KOPT-K1 (cell line): ENCODE results near the gene CUL3.
"Not testable (repeated sequence)": the region's sequence is repeated elsewhere in the genome, so short reads cannot be mapped to it uniquely, and the experiment has no call there.

Source experiments
- H3K27ac ChIP-seq: fragments of 200-600 bp; sonication (generic); 2 replicates; pipeline ENCODE4 v1.5.1; 2016; ENCODE audit warnings: antibody characterized with exemption, mild to moderate bottlenecking, low read depth, low read length; ENCODE audit not compliant: poor library complexity, severe bottlenecking
- H3K36me3 ChIP-seq: fragments of 200-600 bp; sonication (generic); 2 replicates; pipeline ENCODE4 v1.5.1; 2017; ENCODE audit warnings: antibody characterized with exemption, mild to moderate bottlenecking, low read length, moderate library complexity; ENCODE audit not compliant: insufficient read depth
- H3K9me3 ChIP-seq: fragments of 200-600 bp; sonication (generic); 2 replicates; pipeline ENCODE4 v1.5.1; 2017; ENCODE audit warnings: antibody characterized with exemption, low read length, mild to moderate bottlenecking; ENCODE audit not compliant: insufficient read depth, poor library complexity, severe bottlenecking

Gene CUL3

GRCh38 chr2:224487940-224488339 lies 97.2 kb downstream of the CUL3 start:
- peaks cover 61% of the 10 kb centered on the region for H3K36me3 ChIP-seq

GRCh38 chr2:224485081-224486014 lies 99.8 kb downstream of the CUL3 start:
- peaks cover 57% of the 10 kb centered on the region for H3K36me3 ChIP-seq
- H3K27ac ChIP-seq = not testable (repeated sequence)
- H3K9me3 ChIP-seq = peaks cover 10% of the 10 kb centered on the region

More at GRCh38 chr2:224487940-224488339, 97.2 kb downstream of the CUL3 start:
- H3K9me3 ChIP-seq = peaks cover 10% of the 10 kb centered on the region
- H3K27ac ChIP-seq = not testable (repeated sequence)

- Histone ChIP-seq H3K9me3 (no peaks in the 10 kb centered on the region), H3K36me3 (peaks cover 78% of the 10 kb centered on the region), H3K27ac (no peak overlapping the region)
These were observed 105.3 kb downstream of the CUL3 start for GRCh38 chr2:224479826-224480225.

- no peak overlapping the region for H3K27ac ChIP-seq
- H3K9me3 ChIP-seq = no peaks in the 10 kb centered on the region
- peaks cover 64% of the 10 kb centered on the region for H3K36me3 ChIP-seq
These were observed 112.3 kb downstream of the CUL3 start for GRCh38 chr2:224472827-224473226.

GRCh38 chr2:224472137-224472536 lies 113.0 kb downstream of the CUL3 start:
- Histone ChIP-seq H3K9me3 (no peaks in the 10 kb centered on the region), H3K27ac (no peak overlapping the region), H3K36me3 (peaks cover 57% of the 10 kb centered on the region)

- H3K27ac ChIP-seq = no peak overlapping the region
- H3K36me3 ChIP-seq = peaks cover 30% of the 10 kb centered on the region
- no peaks in the 10 kb centered on the region for H3K9me3 ChIP-seq
These were observed 115.7 kb downstream of the CUL3 start for GRCh38 chr2:224469374-224469964.

GRCh38 chr2:224466304-224466895 lies 118.8 kb downstream of the CUL3 start:
- no peaks in the 10 kb centered on the region for H3K36me3 ChIP-seq
- H3K9me3 ChIP-seq = no peaks in the 10 kb centered on the region
- no peak overlapping the region for H3K27ac ChIP-seq

- H3K36me3 ChIP-seq = no peaks in the 10 kb centered on the region
- peaks cover 14% of the 10 kb centered on the region for H3K9me3 ChIP-seq
These were observed 123.8 kb downstream of the CUL3 start for GRCh38 chr2:224461391-224461790.

GRCh38 chr2:224457408-224458096 lies 127.6 kb downstream of the CUL3 start:
- Histone ChIP-seq H3K27ac (no peak overlapping the region), H3K36me3 (no peaks in the 10 kb centered on the region), H3K9me3 (peaks cover 14% of the 10 kb centered on the region)

More at GRCh38 chr2:224461391-224461790, 123.8 kb downstream of the CUL3 start:
- no peak overlapping the region for H3K27ac ChIP-seq

- Histone ChIP-seq H3K27ac (no peak overlapping the region), H3K36me3 (no peaks in the 10 kb centered on the region), H3K9me3 (peaks cover 9% of the 10 kb centered on the region)
These were observed 131.3 kb downstream of the CUL3 start for GRCh38 chr2:224453892-224454291.

GRCh38 chr2:224449212-224450147 lies 135.7 kb downstream of the CUL3 start:
- no peaks in the 10 kb centered on the region for H3K36me3 ChIP-seq
- H3K27ac ChIP-seq = no peak overlapping the region
- H3K9me3 ChIP-seq = no peaks in the 10 kb centered on the region

GRCh38 chr2:224448236-224448635 lies 136.9 kb downstream of the CUL3 start:
- Histone ChIP-seq H3K27ac (no peak overlapping the region), H3K36me3 (no peaks in the 10 kb centered on the region)

GRCh38 chr2:224444783-224445182 lies 140.4 kb downstream of the CUL3 start:
- Histone ChIP-seq H3K27ac (no peak overlapping the region), H3K36me3 (no peaks in the 10 kb centered on the region), H3K9me3 (no peaks in the 10 kb centered on the region)

More at GRCh38 chr2:224448236-224448635, 136.9 kb downstream of the CUL3 start:
- no peaks in the 10 kb centered on the region for H3K9me3 ChIP-seq

- Histone ChIP-seq H3K36me3 (no peaks in the 10 kb centered on the region), H3K27ac (no peak overlapping the region)
These were observed 141.1 kb downstream of the CUL3 start for GRCh38 chr2:224444021-224444420.

More at GRCh38 chr2:224444021-224444420, 141.1 kb downstream of the CUL3 start:
- no peaks in the 10 kb centered on the region for H3K9me3 ChIP-seq
